HG03520 (cell line): ENCODE data around the gene PUSL1.

Source experiments
- ATAC-seq: cut with Tn5 transposase; IDR thresholded peaks from one replicate; pipeline ENCODE4 v1.9.1; 2021; ENCODE audit warnings: mild to moderate bottlenecking, moderate library complexity; ENCODE audit not compliant: unreplicated experiment

Gene PUSL1, protein sequence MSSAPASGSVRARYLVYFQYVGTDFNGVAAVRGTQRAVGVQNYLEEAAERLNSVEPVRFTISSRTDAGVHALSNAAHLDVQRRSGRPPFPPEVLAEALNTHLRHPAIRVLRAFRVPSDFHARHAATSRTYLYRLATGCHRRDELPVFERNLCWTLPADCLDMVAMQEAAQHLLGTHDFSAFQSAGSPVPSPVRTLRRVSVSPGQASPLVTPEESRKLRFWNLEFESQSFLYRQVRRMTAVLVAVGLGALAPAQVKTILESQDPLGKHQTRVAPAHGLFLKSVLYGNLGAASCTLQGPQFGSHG

DNA sequence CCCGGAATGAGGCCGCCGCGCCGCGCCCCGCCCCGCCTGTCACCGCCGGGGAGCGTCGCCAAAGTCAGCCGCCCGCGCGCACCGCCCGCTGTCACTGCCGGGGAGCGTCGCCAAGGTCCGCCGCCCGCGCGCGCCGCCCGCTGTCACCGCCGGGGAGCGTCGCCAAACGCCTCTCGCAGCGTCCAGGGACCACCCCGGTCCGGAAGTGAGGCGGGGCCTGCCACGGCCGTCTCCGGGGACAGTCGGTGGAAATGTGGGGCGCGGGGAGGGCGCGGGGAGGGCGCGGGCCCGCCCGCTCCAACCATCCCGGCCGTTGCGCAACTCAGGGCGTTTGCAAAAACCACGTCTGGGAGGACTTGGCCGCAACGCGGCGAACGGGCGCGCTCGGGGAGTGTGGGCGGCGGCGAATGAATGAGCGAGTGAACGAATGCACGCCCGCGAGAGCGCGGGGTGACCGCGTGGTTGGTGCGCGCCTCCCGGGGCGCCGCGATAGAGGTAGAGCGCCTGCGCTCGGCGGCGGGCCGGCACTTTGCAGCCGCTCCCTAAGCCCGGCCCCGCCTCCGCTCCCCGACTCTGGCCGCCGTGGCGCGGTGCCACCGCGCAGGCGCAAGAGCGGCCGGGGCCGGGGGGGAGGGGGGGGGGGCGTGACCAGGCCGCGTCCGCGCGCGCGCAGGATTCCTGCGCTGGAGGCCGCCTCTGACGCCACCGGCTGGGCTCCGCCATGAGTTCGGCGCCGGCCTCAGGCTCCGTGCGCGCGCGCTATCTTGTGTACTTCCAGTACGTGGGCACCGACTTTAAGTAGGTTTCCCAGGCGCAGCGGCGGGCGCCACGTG lies at the start of gene PUSL1, which contains the start of gene ACAP3:
Gene PUSL1, plus strand, starts transcription at position 675 of the 833 bp plus-strand sequence. Its CDS starts 47 bp downstream, at position 722.
Gene ACAP3, minus strand, starts transcription at position 8 of the 833 bp plus-strand sequence. CDS start 115 bp downstream, outside the sequence.
- peak; percentile 49 for ATAC-seq

DNA sequence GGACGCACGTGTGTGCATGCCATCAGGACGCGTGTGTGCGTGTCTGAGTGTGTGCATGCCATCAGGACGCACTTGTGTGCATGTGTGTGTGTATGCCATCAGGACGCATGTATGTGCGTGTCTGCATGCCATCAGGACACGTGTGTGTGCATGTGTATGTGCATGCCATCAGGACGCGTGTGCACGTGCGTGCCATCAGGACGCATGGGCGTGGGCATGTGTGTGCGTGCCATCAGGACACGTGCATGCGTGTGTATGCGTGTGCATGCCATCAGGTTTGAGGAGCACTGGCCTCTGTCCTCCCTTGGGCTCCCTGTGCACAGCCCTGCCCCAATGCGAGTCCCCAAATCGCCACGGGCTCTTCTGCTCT lies 49.3 kb upstream of the PUSL1 start:
- ATAC-seq = no peak

DNA sequence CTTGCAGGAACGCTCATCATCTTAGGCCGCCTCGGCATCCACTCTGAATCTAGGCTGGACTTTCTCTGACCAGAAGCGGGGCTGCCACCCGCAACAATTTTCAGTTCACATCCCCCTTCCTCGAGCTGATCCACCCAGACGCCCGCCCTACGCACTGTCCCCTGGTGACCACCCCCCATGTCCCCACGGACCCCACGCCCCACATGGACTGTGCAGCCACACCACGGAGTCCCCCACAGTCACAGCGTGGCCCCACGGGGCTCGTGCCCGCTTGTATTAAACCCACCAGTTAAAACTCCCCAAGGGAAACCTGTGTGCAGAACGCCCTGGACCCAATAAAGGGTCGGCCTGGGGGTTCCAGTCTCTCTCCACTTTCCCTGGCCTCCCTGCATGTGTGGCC lies 48.9 kb upstream of the PUSL1 start:
- no peak for ATAC-seq

DNA sequence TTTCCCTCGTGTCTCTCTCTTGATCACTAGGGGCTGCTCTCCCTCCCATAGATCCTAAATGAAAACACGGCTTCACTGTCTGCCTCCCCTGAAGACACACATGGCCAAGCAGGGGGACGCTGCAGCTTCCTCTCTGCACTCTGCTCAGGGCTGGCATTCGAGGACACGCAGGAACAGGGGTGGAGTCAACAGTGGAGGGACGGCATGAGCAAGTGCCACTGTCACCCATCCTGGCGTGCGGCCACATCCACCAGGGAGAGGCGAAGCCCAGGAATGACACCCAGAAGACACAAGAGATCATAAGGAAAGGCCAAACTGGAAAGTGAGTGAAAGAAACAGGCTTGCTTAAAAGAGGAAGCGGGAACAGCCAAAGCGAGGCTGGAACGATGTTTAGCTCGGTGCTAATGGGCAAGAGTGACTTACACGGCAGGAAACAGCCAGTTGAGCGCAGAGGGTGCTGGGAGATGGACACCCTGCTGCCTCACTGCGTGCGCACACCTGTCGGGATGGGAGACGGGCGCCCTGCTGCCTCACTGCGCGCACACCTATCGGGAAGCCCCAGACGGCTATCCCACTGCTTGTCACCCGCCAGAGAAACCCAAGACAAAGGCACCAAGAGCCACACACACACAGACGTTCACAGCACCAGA lies 48.3 kb upstream of the PUSL1 start:
- no peak for ATAC-seq

DNA sequence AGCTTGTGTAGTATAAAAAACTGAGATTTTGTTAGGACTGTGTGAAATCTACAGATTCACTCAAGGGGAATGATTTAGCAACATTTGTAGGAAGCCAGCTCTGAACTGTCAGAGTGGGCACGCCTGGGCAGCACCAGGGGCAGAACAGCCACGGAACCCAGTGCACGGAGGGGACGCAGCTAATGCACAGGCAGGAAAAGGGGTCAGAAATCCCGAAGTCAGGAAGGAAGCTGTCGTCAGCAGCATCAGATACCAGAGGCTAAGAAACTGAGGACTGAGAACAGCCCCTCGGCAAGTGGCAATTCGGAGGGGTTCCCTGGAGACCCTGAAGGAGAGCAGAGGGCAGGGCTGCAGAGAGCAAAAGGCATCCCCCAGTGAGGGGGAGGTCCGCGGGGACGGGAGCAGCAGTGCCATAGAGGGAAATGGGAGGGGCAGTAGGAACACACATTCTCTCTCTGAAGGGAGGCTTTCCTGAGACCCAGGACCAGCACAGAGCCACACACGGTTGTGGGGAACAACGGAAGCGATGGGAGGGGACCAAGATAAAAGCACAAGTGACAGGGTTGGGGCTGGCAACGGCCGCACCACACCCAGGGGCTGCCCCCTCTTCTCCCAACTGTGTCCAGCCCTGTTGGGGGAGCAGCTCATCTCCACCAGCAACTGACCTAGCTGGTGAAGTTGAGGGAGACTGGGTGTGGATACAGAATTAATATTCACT lies 47.4 kb upstream of the PUSL1 start:
- ATAC-seq = no peak

DNA sequence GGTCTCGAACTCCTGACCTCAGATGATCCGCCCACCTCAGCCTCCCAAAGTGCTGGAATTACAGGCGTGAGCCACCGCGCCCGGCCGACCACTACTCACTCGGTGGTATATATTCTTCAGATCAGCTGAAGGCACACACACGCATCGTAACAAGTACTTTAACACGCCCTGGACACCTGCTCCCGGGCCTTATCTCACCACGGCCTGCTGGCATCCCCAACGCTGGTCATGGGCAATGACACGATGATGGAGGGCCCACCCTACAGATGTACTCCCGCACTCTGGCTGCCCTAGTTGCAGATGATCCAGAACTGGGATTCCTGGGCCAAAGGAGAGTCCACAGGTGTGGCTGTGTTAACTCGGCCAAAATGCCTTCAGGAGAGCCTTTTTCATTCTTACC lies 46.3 kb upstream of the PUSL1 start:
- no peak for ATAC-seq

DNA sequence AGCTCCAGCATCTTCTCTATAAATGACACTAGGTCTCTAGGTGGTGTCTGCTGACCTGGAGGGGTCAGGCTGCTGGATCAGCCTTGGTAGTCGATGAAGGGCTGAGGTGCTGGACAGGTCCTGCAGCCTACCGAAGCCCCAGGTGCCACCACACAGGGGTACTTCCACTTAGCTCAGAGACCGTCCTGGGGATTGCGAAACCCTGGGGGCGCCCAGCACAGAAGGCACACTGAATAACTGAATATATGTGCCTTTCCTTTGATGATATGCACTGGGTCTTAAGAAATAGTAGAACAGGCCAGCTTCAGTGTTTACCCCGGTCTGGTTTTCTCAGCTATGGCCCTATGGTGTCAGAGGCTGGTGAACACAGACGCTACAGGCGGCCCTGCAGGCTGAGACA lies 45.6 kb upstream of the PUSL1 start:
- ATAC-seq = no peak

DNA sequence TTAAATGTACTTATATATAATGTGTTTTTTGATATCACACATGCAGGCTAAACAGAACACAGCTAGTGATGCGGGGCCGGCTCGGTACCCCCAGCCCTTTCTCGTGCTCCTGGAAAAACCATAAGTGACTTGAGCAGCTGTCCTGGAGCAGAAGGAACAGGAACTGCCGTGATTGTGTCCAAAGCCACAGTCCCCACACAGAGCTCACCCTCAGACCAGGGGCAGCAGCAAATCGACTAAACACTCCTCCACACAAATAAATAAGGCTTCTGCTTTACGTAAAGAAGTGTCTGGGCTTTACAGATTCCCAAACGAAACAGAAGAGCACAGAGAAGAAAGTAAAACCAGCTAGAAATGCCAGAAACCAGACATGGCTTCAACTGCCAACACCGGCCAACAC lies 44.4 kb upstream of the PUSL1 start:
- no peak for ATAC-seq

DNA sequence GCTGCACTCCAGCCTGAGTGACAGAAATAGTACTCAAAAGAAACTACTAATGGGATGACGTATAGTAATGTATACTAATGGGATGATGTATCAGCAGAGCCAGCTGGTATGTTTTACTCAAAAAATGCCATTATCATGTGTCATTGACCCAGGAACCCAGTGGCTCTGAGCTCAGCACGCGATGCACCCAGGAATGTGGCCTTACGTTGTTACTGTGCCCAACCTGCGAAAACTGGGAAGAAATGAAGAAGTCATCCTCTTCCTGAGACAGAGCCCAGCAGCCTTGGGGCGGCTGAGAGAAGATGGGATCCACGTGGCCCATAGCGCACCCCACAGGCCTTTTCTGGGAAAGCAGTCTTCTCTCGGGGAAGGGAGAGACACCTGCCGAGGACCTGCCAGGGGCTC lies 43.5 kb upstream of the PUSL1 start:
- no peak for ATAC-seq

DNA sequence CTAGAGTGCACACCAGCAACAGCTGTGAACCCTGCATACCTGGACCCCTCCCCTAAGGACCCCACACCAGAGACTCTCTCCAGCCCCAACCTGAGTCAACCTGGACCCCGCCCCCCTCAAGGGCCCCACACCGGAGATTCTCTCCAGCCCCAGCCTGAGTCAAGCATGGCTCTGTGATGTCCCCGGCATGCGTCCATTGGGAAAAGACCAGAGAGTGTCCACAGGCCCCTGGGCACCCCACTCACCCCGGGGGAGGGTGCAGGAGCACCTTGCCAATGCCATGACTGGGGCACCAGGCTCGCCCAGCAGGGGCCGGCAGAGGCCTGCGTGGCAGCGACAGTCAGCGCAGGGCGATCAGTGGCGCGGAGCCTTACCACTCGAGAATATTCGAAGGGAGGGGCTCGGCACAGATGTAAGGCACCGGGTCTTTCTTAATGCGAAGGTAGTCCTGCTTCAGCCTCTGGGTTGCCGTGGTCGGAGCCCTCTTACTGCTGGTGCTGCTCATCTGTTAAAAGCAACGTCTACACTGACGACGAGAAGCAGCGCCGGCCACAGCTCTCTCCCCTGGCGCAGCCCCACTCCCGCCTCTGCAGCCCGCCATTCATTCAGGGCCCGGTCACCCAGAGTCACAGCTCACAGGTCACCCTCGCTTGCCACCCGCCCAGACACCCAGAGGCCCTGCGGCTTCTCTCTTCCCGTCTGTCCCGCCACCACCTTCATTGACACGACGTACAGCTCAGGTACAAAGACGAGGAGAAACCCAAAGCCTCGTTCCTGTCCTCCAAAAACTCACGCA lies 40.7 kb upstream of the PUSL1 start:
- ATAC-seq = no peak

DNA sequence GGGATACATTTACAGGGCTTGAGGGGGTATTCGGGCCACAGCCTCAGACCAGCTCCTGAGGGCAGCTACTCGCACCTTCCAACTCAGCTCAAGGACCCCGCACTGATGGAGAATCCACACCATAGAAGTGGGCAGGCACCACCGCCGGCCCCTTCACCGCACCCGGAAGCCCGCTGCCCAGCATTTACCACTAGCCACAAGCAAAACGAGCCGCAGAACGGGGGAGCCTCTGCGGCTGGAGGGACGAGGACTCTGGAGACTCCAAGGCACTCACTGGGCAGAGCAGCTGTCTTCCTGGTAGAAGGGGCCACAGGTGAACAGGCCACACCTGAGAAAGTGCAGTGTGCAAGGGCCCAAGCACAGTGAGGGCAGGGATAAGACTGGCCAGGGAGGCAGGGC lies 40.1 kb upstream of the PUSL1 start:
- ATAC-seq = no peak

DNA sequence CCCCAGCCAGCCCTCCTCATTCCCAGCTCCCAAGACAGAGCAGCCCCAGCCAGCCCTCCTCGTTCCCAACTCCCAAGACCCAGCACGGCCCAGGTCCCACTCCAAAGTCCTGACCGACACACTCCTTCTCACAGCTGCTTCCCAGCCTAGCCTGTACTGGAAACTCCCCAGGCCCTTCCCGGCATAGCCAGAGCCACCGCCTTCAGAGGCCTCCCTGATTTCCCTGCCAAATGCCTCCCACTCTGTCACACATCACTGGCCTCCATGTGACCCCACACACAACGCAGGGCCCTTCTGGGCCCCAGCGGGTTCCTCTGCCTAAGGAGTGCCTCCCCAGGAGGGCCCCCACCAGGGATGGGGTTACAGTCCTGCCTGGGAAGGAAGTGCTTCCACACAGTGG lies 37.6 kb upstream of the PUSL1 start:
- ATAC-seq = no peak

DNA sequence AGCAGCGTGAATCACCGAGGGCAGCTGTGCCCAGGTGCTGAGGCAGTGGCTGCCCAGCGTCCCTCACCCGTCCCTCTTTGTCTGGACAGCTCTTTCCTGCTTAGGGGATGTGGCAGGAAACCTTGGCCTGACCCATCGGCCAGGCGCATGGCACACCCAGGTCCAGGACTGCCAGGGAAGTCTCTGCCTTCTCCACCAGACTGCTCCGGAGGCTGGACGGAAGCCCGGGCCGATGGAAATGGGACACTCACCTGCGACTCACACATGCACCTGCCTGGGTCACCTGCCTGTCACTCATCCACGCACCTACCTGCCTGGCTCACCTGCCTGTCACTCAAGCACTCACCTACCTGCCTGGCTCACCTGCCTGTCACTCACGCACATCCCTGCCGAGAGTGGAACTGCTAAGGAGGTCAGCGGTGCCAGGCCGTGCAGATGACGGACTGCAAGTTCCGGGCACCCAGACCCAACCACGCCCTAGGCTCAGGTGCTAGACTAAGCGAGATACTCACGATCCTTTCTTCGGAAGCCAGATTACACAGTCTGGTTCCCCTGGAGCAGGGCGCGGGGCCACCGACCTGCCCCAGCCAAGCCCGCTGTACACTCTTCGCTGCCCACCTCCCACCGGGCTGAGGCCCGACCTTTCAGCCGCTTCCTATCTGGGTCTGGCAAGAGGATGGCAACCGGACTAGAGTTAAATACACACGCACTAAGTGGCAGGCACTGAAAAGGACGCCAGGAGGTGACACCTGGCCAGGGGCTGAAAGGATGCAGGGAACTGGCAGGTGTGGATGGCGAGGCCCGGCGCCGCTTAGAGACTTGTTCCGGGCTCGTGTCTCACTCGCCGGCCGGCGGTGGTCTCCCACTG lies 35.8 kb upstream of the PUSL1 start:
- ATAC-seq = no peak

DNA sequence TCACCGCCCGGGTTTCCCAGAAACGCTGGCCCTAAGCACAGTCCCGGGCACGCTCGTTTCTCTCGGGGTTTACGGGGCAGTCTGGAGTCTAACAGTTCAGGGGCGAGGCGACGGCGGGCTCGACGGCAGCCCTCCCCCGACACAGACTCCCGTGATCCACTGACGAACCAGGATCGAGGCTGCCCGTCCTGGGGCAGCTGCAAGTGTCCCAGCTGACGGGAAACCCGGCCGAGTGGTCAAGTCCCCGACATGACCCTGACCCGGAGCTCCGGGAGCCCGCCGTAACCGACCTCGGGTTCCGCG lies 35.2 kb upstream of the PUSL1 start:
- peak; percentile 8 for ATAC-seq

DNA sequence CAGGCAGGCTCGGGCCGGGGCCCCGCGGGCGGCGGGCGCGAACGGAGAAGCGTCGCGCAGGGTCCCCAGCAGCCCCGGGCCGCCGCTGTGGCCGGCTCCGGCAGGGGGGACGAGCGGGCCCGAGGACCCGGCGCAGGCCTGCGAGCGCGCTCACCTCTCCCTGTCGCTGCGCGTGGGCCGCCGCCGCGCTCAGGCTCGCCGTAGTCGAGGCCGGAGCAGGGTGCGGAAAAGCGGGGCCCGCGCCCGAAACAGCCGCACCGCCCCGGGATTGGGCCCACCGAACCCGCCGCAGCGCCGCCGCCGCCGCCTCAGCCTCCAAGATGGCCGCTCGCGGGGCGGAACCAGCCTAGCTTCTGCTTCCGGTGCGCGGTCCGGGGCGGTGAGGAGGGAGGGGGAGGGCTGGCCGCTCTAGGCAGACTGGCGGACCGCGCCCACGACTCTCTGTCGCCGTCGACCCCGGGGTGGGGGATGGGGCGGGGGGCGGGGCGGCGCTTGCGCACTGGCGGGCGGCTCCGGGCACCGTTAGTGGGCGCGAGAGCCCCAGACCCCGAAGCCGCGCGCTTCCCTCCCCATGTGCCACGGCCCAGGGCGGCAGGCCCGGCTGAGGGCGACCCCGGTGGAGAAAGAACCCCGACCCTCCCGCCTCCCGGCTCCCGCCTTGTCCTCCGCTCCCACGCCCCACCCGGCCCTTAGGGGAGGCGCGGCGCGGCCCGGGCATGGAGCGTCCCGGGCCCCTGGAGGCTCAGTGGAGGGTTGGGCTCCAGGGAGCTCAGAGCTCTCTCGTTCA lies 34.7 kb upstream of the PUSL1 start, which contains the start of gene UBE2J2:
Gene UBE2J2, minus strand, starts transcription at position 343 of the 787 bp plus-strand sequence. CDS start 5,862 bp downstream, outside the sequence.
- peak; percentile 74 for ATAC-seq

DNA sequence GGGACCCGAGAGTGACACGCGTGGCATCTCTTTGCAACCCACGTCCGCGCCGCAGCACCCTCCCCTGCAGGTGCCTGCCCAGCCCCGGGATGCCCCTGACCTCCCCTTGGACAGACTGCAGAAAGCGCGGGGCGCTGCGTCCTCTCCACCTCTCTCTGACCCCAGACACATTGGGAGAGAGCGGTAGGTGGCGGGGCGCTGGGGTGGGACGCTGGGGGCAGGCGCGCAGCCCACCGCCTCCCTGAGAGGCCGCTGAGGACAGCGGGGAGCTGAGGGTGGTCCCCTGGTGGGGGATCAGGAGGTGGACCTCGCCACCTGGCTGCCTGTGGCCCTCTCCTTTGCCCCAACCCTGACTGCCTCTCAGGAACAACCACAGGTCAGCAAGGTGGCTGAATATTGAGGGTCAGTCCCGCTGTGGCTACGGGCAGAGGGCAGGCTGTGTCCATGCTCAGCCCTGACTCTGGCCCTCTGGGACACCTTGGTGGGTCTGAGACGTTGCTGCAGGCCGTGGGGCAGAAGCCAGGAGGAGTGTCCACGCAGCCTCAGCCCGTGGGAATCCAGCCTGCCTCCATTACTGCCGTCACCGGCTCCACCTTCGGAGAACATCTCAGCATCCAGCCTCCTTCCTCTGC lies 34.0 kb upstream of the PUSL1 start:
- ATAC-seq = no peak

DNA sequence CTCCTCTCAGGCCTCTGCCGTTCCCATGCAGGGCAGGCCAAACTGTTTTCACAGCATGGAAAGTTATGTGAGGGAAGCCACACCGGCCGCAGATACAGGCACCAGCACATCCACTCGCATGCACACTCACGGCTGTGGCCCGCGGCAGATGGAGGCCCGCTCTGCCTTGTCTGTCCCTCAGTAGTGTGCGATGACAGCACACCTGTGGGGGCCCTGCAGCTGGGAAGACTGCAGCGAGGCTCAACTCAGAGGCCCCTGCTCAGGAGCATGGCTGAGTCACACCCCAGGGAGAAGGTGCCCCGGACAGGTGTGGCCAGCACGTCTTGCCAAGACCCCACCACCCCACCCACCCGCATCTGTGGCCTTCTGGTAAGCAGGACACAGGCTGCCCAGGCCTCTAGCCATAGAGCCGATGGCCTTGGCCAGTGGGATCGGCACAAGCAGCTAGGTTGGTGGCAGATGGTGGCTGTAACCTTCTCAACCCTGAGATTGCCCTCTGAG lies 33.4 kb upstream of the PUSL1 start:
- no peak for ATAC-seq

DNA sequence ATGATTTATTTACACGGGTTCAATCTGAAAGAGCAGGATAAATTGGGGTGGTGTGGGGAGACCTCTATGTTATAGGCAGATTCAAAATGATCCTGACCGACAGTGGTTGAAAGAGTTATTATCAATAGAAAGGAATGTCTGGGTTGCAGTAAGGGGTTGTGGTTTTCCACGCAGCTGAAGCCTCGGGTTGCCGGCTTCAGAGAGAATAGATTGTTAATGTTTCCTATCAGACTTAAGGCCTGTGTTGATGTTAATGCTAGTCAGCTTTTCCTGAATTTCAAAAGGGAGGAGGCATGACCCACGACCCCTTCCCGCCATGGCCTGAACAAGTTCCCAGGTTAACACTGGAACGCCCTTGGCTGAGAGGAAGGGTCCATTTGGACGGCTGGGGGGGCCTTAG lies 32.6 kb upstream of the PUSL1 start:
- no peak for ATAC-seq
